Measurements from ENCODE around the gene SNX10. TPM values are rescaled to one million over a fixed set of nuclear protein-coding genes. Genes with fewer than 3 reads are reported as not detected.

Gene SNX10
- total RNA-seq, 1 experiment from 2014 or later, result 9.4 TPM

- H3K23me2 ChIP-seq (ENCODE audit: insufficient read length, low read depth, low read length, poor library complexity, severe bottlenecking), result no peaks in the 10 kb centered on the region
- no peak overlapping the region for H3K27ac Mint-ChIP-seq
These were observed 112.7 kb downstream of the SNX10 start for GRCh38 chr7:26404189-26404996.

More at GRCh38 chr7:26404189-26404996, 112.7 kb downstream of the SNX10 start:
- Histone ChIP-seq H4K5ac (ENCODE audit: insufficient read length, low read depth, low read length) (no peak overlapping the region), H3K9me3 (ENCODE audit: control insufficient read depth, low read depth, low read length) (no peaks in the 10 kb centered on the region), H3K79me1 (ENCODE audit: insufficient read depth, low read depth, low read length, poor library complexity, severe bottlenecking) (no peaks in the 10 kb centered on the region), H3K9ac (ENCODE audit: extremely low read depth, insufficient read length, low read length) (no peak overlapping the region), H2AFZ (ENCODE audit: low read length) (no peak overlapping the region), H2BK20ac (ENCODE audit: low read depth, low read length, poor library complexity, severe bottlenecking) (no peak overlapping the region), H4K8ac (replicated peaks; ENCODE audit: insufficient read length, low read depth, low read length) (no peak overlapping the region), H3K56ac (ENCODE audit: insufficient read length, low read depth, low read length) (no peak overlapping the region), H4K20me1 (ENCODE audit: control insufficient read depth, insufficient read depth, insufficient read length) (no peaks in the 10 kb centered on the region), H3K79me2 (ENCODE audit: insufficient read depth, low read length) (no peaks in the 10 kb centered on the region), H2BK12ac (ENCODE audit: insufficient read length, low read depth, low read length) (no peak overlapping the region), H3K27ac (ENCODE audit: insufficient read length, low read depth, low read length) (no peak overlapping the region), H2BK120ac (ENCODE audit: low read depth, low read length, poor library complexity, severe bottlenecking) (no peak overlapping the region), H2BK5ac (ENCODE audit: insufficient read length, low read length) (no peak overlapping the region), H4K91ac (ENCODE audit: insufficient read length, low read depth, low read length) (no peak overlapping the region), H3K4ac (ENCODE audit: low read depth, low read length) (no peak overlapping the region), H3K27me3 (ENCODE audit: insufficient read depth, low read length) (no peaks in the 10 kb centered on the region), H3K14ac (ENCODE audit: insufficient read depth, low read length) (no peak overlapping the region), H3K23ac (ENCODE audit: insufficient read length, low read depth, low read length) (no peak overlapping the region), H2BK15ac (ENCODE audit: low read depth, low read length) (no peak overlapping the region), H3K18ac (ENCODE audit: insufficient read length, low read depth, low read length) (no peak overlapping the region), H3K4me2 (ENCODE audit: insufficient read depth, insufficient read length, low read length) (no peak overlapping the region), H3T11ph (ENCODE audit: low read length) (no peak overlapping the region), H2AK5ac (ENCODE audit: insufficient read length, low read length) (no peak overlapping the region), H3K4me1 (ENCODE audit: insufficient read depth, low read length) (peaks cover 5% of the 10 kb centered on the region; the same call in 1 of the 2 replicates)
- Mint-ChIP-seq H3K27me3 (ENCODE audit: low read depth) (no peaks in the 10 kb centered on the region; the same call in 1 of the 2 replicates), H3K4me1 (peaks cover 8% of the 10 kb centered on the region in 2 experiments), H3K4me3 (no peak overlapping the region), H3K36me3 (ENCODE audit: insufficient read depth in 1 of 3, low read depth in 3 of 3) (peaks cover 0 to 13% (median 0%) of the 10 kb centered on the region in 3 experiments; a peak in 3 of 7 replicates), H3K9me3 (peaks cover 0 to 2% of the 10 kb centered on the region in 2 experiments; a peak in 1 of 5 replicates)
- TF ChIP-seq CTCF (conservative IDR thresholded peaks at IDR 0.05), result no peak
- no CpG with 5 or more reads among the region's 10 CpGs for WGBS (ENCODE audit: extremely low coverage, insufficient read length, low lambda C conversion rate)
- no peak for DNase-seq

All from H9 (cell line).